ENCODE results near the gene PLCD3. TPM values are rescaled to one million over a fixed set of nuclear protein-coding genes. Genes with fewer than 3 reads are reported as not detected.

Gene PLCD3
- total and polyA plus RNA-seq, 9 of the 15 experiments (the other 6 are each of a cell fraction or from before 2014, with no cell fraction given): 0.20 to 22.6 (median 7.5) TPM

GRCh38 chr17:45149037-45149668, 16.8 kb upstream of the PLCD3 start:
- POLR2A ChIA-PET: interaction anchor here (0.5 to 10.1 kb wide), 79 partner anchors 11 to 1166 kb away, joined by 3 to 497 read pairs (median 4); partner anchors contain the start of genes ACBD4, DCAKD, HEXIM2 and MAP3K14
- Histone ChIP-seq H3K36me3 (ENCODE audit: control insufficient read depth, insufficient read depth, low read length) (peaks cover 3% of the 10 kb centered on the region; the same call in 1 of the 3 replicates), H3K9me1 (ENCODE audit: control insufficient read depth, insufficient read depth, low read length) (no peaks in the 10 kb centered on the region), H3K9ac (ENCODE audit: insufficient read depth in 1 of 2, low read depth in 2 of 2, low read length in 2 of 2) (peak overlapping the region; percentile 79 to 98), H4K20me1 (replicated peaks; ENCODE audit: control insufficient read depth, insufficient read depth, low read length) (peaks cover 5% of the 10 kb centered on the region; the same call in 1 of the 2 replicates), H3K4me2 (ENCODE audit: insufficient read depth, low read length) (peak overlapping the region; percentile 95), H3K4me1 (replicated peaks in 1 of 2; ENCODE audit: control insufficient read depth in 2 of 2, insufficient read depth in 2 of 2, low read length in 2 of 2) (peaks cover 33 to 41% of the 10 kb centered on the region in 2 experiments), H2AFZ (ENCODE audit: low read depth, low read length) (peak overlapping the region; percentile 14; the same call in 1 of the 2 replicates), H3K27me3 (ENCODE audit: control insufficient read depth in 2 of 2, insufficient read depth in 2 of 2, low read length in 2 of 2) (no peaks in the 10 kb centered on the region), H3K27ac (ENCODE audit: extremely low read depth, low read depth, low read length) (peak overlapping the region; percentile 86), H3K9me3 (replicated peaks; ENCODE audit: control insufficient read depth, insufficient read depth, low read depth, low read length) (no peaks in the 10 kb centered on the region), H3K79me2 (ENCODE audit: control insufficient read depth, insufficient read depth, low read length) (peaks cover 54% of the 10 kb centered on the region), H3K4me3 (peak overlapping the region; percentile 69)
- under 1% methylated on average over 25 of the region's 32 CpGs for WGBS (ENCODE audit: insufficient coverage, low coverage, missing lambda C conversion rate)
- ATAC-seq (peak; percentile 70), DNase-seq (ENCODE audit: extremely low read depth in 1 of 4, low spot score in 3 of 4) (peak; percentile 73 to 93 (median 77)), FAIRE-seq (peak; percentile 32)
- intact Hi-C loops (cut with micrococcal nuclease): loop anchor here (2.0 kb wide), 1 partner anchor 48 kb away; no protein-coding TSS in a partner anchor
- in situ Hi-C loops (cut with MboI): no loop called here
- no TSS peak for BruUV-seq (replicated peaks)
- CTCF ChIA-PET (ENCODE audit: low intra/inter-chr PET ratio): interaction anchor here (0.6 to 2.8 kb wide), 4 partner anchors 9 to 108 kb away, joined by 3 to 14 read pairs (median 4); partner anchors contain the start of gene ACBD4
- peak; percentile 49 to 67 for TF ChIP-seq RAD21 (CRISPR knock-in tag; conservative IDR thresholded peaks at IDR 0.05 in 1 of 2, IDR thresholded peaks at IDR 0.05 in 1 of 2)
- peak; percentile 77 for TF ChIP-seq ZNF263 (CRISPR knock-in tag; IDR thresholded peaks at IDR 0.05; ENCODE audit: borderline replicate concordance)
- TF ChIP-seq UBTF (IDR thresholded peaks at IDR 0.05; ENCODE audit: borderline replicate concordance in 1 of 2, low read depth in 2 of 2, low read length in 2 of 2): no peak
- TF ChIP-seq GATAD2A (IDR thresholded peaks at IDR 0.05): peak; percentile 25; the same call in 1 of the 2 replicates
- peak; percentile 13 to 23 for TF ChIP-seq E2F6 (IDR thresholded peaks at IDR 0.05; ENCODE audit: borderline replicate concordance in 1 of 2, extremely low read depth in 1 of 2, insufficient read depth in 1 of 2, insufficient read length in 1 of 2, low read depth in 1 of 2, low read length in 1 of 2, poor library complexity in 1 of 2, severe bottlenecking in 1 of 2)
- peak; percentile 51 for TF ChIP-seq KLF16 (IDR thresholded peaks at IDR 0.05)
- TF ChIP-seq MAZ (CRISPR knock-in tag; conservative IDR thresholded peaks at IDR 0.05 in 1 of 2, IDR thresholded peaks at IDR 0.05 in 1 of 2): peak; percentile 41 to 92; a peak in 3 of 4 replicates
- TF ChIP-seq, protein P1, sequence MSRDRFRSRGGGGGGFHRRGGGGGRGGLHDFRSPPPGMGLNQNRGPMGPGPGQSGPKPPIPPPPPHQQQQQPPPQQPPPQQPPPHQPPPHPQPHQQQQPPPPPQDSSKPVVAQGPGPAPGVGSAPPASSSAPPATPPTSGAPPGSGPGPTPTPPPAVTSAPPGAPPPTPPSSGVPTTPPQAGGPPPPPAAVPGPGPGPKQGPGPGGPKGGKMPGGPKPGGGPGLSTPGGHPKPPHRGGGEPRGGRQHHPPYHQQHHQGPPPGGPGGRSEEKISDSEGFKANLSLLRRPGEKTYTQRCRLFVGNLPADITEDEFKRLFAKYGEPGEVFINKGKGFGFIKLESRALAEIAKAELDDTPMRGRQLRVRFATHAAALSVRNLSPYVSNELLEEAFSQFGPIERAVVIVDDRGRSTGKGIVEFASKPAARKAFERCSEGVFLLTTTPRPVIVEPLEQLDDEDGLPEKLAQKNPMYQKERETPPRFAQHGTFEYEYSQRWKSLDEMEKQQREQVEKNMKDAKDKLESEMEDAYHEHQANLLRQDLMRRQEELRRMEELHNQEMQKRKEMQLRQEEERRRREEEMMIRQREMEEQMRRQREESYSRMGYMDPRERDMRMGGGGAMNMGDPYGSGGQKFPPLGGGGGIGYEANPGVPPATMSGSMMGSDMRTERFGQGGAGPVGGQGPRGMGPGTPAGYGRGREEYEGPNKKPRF (IDR thresholded peaks at IDR 0.05; ENCODE audit: low read depth, low read length): no peak
- TF ChIP-seq POLR2B (IDR thresholded peaks at IDR 0.05; ENCODE audit: low read depth, partially characterized antibody): no peak
- no peak for TF ChIP-seq ZNF175 (CRISPR knock-in tag; IDR thresholded peaks at IDR 0.05; ENCODE audit: low read depth)
- TF ChIP-seq YY1 (IDR thresholded peaks at IDR 0.05; ENCODE audit: borderline replicate concordance in 1 of 3, control insufficient read depth in 1 of 3, extremely low read depth in 1 of 3, insufficient read depth in 3 of 3, insufficient read length in 1 of 3, insufficient replicate concordance in 2 of 3, low read depth in 1 of 3, low read length in 2 of 3): peak in 2 of 3 experiments; percentile 51 to 64

Measured in K562 (cell line).